Neural cell (in vitro differentiated cells): ENCODE data around the gene GRWD1. TPM values are rescaled to one million over a fixed set of nuclear protein-coding genes. Genes with fewer than 3 reads are reported as not detected.

Experiments
- H2AFZ ChIP-seq: fragments of 200-600, 300-800 bp; sonication (generic), shearing (Covaris generic); 2 replicates; pipeline ENCODE4 v1.6.0; 2014; ENCODE audit warnings: low read depth, mild to moderate bottlenecking, antibody characterized with exemption, low read length, moderate library complexity
- H3F3A ChIP-seq: fragments of 200-600 bp; shearing (Covaris generic); 2 replicates; pipeline ENCODE4 v1.6.1; 2016; ENCODE audit warnings: mild to moderate bottlenecking, moderate library complexity, mixed read lengths, antibody characterized with exemption, low read length; ENCODE audit not compliant: insufficient read depth, poor library complexity, severe bottlenecking
- H3K27ac ChIP-seq: fragments of 200-600, 300-800 bp; sonication (generic), shearing (Covaris generic); 2 replicates; pipeline ENCODE4 v1.5.1; 2014; ENCODE audit warnings: mild to moderate bottlenecking, low read length, moderate library complexity
- H3K27me3 ChIP-seq: fragments of 300-800, 200-600 bp; sonication (generic), shearing (Covaris generic); 2 replicates; pipeline ENCODE4 v1.6.0; 2014; ENCODE audit warnings: mild to moderate bottlenecking, low read depth, low read length, moderate library complexity; ENCODE audit not compliant: insufficient read depth
- H3K36me3 ChIP-seq: fragments of 300-800, 200-600 bp; sonication (generic), shearing (Covaris generic); 2 replicates; pipeline ENCODE4 v1.5.1; 2014; ENCODE audit warnings: mild to moderate bottlenecking, antibody characterized with exemption, low read length, moderate library complexity; ENCODE audit not compliant: insufficient read depth
- H3K4me2 ChIP-seq: fragments of 300-800, 200-600 bp; sonication (generic), shearing (Covaris generic); 2 replicates; pipeline ENCODE4 v1.6.0; 2014; ENCODE audit warnings: mild to moderate bottlenecking, low read length
- H3K4me3 ChIP-seq: fragments of 300-800, 200-600 bp; sonication (generic), shearing (Covaris generic); 2 replicates; pipeline ENCODE4 v1.5.1; 2014; ENCODE audit warnings: mild to moderate bottlenecking, low read length, moderate library complexity
- H3K79me2 ChIP-seq: fragments of 200-600 bp; shearing (Covaris generic); replicated peaks from 2 replicates; pipeline ENCODE4 v1.6.0; 2014; ENCODE audit warnings: mild to moderate bottlenecking, low read length, moderate library complexity; ENCODE audit not compliant: insufficient read depth
- H3K9ac ChIP-seq: fragments of 300-800, 200-600 bp; sonication (generic), shearing (Covaris generic); 2 replicates; pipeline ENCODE4 v1.6.1; 2016; ENCODE audit warnings: mild to moderate bottlenecking, low read length, mixed read lengths
- H3K9me2 ChIP-seq: fragments of 200-600 bp; shearing (Covaris generic); 2 replicates; pipeline ENCODE4 v1.6.1; 2016; ENCODE audit warnings: mild to moderate bottlenecking, low read length, mixed read lengths; ENCODE audit not compliant: insufficient read depth
- H3K9me3 ChIP-seq: fragments of 200-600, 300-800 bp; sonication (generic), shearing (Covaris generic); 2 replicates; pipeline ENCODE4 v1.6.1; 2016; ENCODE audit warnings: mild to moderate bottlenecking, mixed run types, low read length, moderate library complexity, mixed read lengths
- H4K20me1 ChIP-seq: fragments of 200-600 bp; shearing (Covaris generic); 2 replicates; pipeline ENCODE4 v1.6.1; 2016; ENCODE audit warnings: mild to moderate bottlenecking, mixed run types; ENCODE audit not compliant: insufficient read depth
- CTCF ChIP-seq: fragments of 450-650 bp; IDR thresholded peaks from 2 replicates; pipeline ENCODE4 v1.5.1; 2014; ENCODE audit warnings: antibody characterized with exemption, mild to moderate bottlenecking, moderate library complexity; ENCODE audit not compliant: poor library complexity, severe bottlenecking
- EP300 ChIP-seq: fragments of 450-650 bp; conservative IDR thresholded peaks from 2 replicates; pipeline ENCODE4 v1.6.1; 2014; ENCODE audit warnings: antibody characterized with exemption, mild to moderate bottlenecking, moderate library complexity; ENCODE audit not compliant: poor library complexity, severe bottlenecking
- EZH2 ChIP-seq: fragments of 200-600, 300-800 bp; shearing (Covaris generic), sonication (generic); IDR thresholded peaks from 2 replicates; pipeline ENCODE4 v1.6.1; 2014; ENCODE audit warnings: antibody characterized with exemption, low read length, borderline replicate concordance, mild to moderate bottlenecking; ENCODE audit not compliant: insufficient read depth, poor library complexity, severe bottlenecking
- MXI1 ChIP-seq: fragments of 450-650 bp; conservative IDR thresholded peaks from 2 replicates; pipeline ENCODE4 v1.6.1; 2014; ENCODE audit warnings: antibody characterized with exemption, mild to moderate bottlenecking; ENCODE audit not compliant: poor library complexity, severe bottlenecking
- POLR2AphosphoS5 ChIP-seq: IDR thresholded peaks from 2 replicates; pipeline ENCODE4 v1.6.1; 2012
- RAD21 ChIP-seq: fragments of 450-650 bp; conservative IDR thresholded peaks from 2 replicates; pipeline ENCODE4 v1.6.1; 2014; ENCODE audit warnings: antibody characterized with exemption, mild to moderate bottlenecking, moderate library complexity
- SMC3 ChIP-seq: fragments of 450-650 bp; conservative IDR thresholded peaks from 2 replicates; pipeline ENCODE4 v1.6.1; 2014; ENCODE audit warnings: antibody characterized with exemption, mild to moderate bottlenecking, moderate library complexity; ENCODE audit not compliant: poor library complexity
- TAF1 ChIP-seq: IDR thresholded peaks from 2 replicates; pipeline ENCODE4 v1.6.1; 2012; ENCODE audit warnings: low read depth
- polyA plus RNA-seq: library from polyadenylated mRNA; depleted of rRNA; stranded (reverse); fragments of >200 nt; gene quantifications from 2 replicates; pipeline ENCODE4 v1.2.3, GENCODE V29; 2014
- TF ChIP-seq, protein P1 (sequence below): IDR thresholded peaks from 2 replicates; pipeline ENCODE4 v1.6.1; 2012; ENCODE audit warnings: borderline replicate concordance

GRWD1 gene
- polyA plus RNA-seq, 1 donor from 2014 or later = 11.8 TPM

DNA sequence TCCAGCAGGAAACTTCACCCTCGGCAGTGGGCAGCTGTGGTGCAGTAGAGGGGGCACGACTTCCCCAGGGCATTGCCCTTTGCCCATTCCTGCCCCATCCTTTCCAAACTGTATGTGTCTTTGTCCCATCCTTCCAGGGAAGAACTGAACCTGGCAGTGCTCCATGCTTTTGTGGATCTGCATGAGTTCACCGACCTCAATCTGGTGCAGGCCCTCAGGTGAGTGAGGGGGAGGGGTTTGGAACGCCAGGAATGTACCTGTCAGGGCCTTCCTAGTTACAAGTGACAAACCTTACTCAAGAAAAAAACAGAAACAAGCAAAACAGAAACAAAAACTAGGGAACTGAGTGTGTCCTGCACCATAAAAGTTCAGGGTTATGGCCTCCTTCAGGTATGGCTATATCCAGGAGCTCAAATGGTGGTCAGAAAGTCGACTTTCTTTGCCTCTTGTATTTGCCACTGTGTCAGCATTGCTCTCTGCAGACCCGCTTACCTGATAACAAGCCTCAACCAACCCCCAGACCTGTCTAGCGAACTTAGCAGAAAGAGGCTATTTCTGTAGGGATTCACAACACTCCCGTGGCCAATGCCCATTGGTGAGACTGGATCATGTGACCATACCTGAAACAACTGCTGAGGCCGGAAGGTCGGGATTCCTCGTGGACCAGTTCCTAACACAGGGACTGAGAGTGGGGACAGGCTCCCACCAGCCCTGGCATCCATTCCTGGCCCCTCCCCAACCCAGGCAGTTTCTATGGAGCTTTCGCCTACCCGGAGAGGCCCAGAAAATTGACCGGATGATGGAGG, 27.6 kb downstream of the GRWD1 start:
- Histone ChIP-seq H3K9me3 (no peaks in the 10 kb centered on the region), H2AFZ (no peak overlapping the region), H3K79me2 (peaks cover 25% of the 10 kb centered on the region), H3K27me3 (no peaks in the 10 kb centered on the region), H3K9me2 (no peaks in the 10 kb centered on the region), H3F3A (no peaks in the 10 kb centered on the region), H3K27ac (no peak overlapping the region), H3K9ac (no peak overlapping the region), H4K20me1 (peaks cover 6% of the 10 kb centered on the region), H3K36me3 (no peaks in the 10 kb centered on the region), H3K4me2 (no peak overlapping the region), H3K4me3 (no peak overlapping the region)
- TF ChIP-seq POLR2AphosphoS5 (no peak), EZH2 (no peak), CTCF (no peak), TAF1 (no peak), EP300 (no peak), RAD21 (no peak), SMC3 (no peak), MXI1 (no peak)
- TF ChIP-seq, protein P1, sequence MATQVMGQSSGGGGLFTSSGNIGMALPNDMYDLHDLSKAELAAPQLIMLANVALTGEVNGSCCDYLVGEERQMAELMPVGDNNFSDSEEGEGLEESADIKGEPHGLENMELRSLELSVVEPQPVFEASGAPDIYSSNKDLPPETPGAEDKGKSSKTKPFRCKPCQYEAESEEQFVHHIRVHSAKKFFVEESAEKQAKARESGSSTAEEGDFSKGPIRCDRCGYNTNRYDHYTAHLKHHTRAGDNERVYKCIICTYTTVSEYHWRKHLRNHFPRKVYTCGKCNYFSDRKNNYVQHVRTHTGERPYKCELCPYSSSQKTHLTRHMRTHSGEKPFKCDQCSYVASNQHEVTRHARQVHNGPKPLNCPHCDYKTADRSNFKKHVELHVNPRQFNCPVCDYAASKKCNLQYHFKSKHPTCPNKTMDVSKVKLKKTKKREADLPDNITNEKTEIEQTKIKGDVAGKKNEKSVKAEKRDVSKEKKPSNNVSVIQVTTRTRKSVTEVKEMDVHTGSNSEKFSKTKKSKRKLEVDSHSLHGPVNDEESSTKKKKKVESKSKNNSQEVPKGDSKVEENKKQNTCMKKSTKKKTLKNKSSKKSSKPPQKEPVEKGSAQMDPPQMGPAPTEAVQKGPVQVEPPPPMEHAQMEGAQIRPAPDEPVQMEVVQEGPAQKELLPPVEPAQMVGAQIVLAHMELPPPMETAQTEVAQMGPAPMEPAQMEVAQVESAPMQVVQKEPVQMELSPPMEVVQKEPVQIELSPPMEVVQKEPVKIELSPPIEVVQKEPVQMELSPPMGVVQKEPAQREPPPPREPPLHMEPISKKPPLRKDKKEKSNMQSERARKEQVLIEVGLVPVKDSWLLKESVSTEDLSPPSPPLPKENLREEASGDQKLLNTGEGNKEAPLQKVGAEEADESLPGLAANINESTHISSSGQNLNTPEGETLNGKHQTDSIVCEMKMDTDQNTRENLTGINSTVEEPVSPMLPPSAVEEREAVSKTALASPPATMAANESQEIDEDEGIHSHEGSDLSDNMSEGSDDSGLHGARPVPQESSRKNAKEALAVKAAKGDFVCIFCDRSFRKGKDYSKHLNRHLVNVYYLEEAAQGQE = no peak

DNA sequence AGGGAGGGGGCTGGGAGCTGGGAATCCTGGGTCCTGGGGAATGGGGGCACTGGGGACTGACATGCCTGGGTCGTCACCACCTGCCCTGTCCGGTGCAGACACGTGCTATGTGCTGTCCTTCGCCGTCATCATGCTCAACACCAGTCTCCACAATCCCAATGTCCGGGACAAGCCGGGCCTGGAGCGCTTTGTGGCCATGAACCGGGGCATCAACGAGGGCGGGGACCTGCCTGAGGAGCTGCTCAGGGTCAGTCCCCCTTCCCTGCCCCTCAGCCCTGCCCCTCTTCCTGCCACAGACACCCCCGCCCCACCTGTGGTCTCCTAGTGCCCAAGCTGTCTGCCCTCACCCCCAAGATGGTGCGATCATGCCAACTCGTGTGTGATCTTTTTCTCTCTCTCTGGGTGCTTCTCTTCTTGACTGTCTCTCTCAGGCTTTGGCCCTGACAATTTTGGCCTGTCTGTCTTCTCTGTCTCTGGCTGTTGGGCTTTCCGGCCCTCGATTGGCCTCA, 28.4 kb downstream of the GRWD1 start:
- Histone ChIP-seq H3K27ac (no peak overlapping the region), H4K20me1 (peaks cover 6% of the 10 kb centered on the region), H3K4me2 (no peak overlapping the region), H3K79me2 (peaks cover 25% of the 10 kb centered on the region), H3K4me3 (no peak overlapping the region), H2AFZ (no peak overlapping the region), H3K9me2 (no peaks in the 10 kb centered on the region), H3K9me3 (no peaks in the 10 kb centered on the region), H3K36me3 (no peaks in the 10 kb centered on the region), H3K27me3 (no peaks in the 10 kb centered on the region), H3F3A (no peaks in the 10 kb centered on the region), H3K9ac (no peak overlapping the region)
- no peak for TF ChIP-seq RAD21
- TF ChIP-seq EZH2 = no peak
- TF ChIP-seq, protein P1 = no peak
- no peak for TF ChIP-seq CTCF
- TF ChIP-seq SMC3 = no peak
- TF ChIP-seq MXI1 = no peak
- TF ChIP-seq TAF1 = no peak
- TF ChIP-seq EP300 = no peak
- no peak for TF ChIP-seq POLR2AphosphoS5
